CD4-positive, alpha-beta T cell (primary cell): ENCODE results near the gene RADIL. TPM values are rescaled to one million over a fixed set of nuclear protein-coding genes. Genes with fewer than 3 reads are reported as not detected.

ENCODE experiments used
- ATAC-seq: fragments of 200-7000 bp; cut with Tn5 transposase; one replicate; pipeline ENCODE4 v1.10.0; 2022; ENCODE audit warnings: mild to moderate bottlenecking; ENCODE audit not compliant: poor library complexity
- CTCF ChIA-PET: fragments of 350-600 bp; sonication (Branson Sonifier 250); formaldehyde crosslinking; loops from one replicate; lab custom pipeline; 2021; ENCODE audit warnings: antibody characterized with exemption, inconsistent platforms; lab: Charles Lee
- POLR2A ChIA-PET: fragments of 350-600 bp; sonication (Branson Sonifier 250); formaldehyde crosslinking; loops from one replicate; lab custom pipeline; 2021; ENCODE audit warnings: antibody characterized with exemption, inconsistent platforms; lab: Charles Lee
- DNase-seq, 14 experiments: peaks; one replicate each; pipeline ENCODE4 v3.0.0-alpha.2; 2013 to 2020; ENCODE audit warnings: mixed read lengths in 2 of 14
- H3K27ac ChIP-seq, 2 donors: one replicate each; pipeline versions ENCODE4 v1.5.1 to v1.7.0; 2013; ENCODE audit warnings: low read length in 2 of 2, low read depth in 1 of 2, mild to moderate bottlenecking in 1 of 2
- H3K27me3 ChIP-seq, 2 experiments: 1 replicate in 1 of 2; 2 replicates in 1 of 2; pipeline versions ENCODE4 v1.6.1 to v1.7.0; 2013; ENCODE audit warnings: low read length in 2 of 2, control low read depth in 1 of 2, mild to moderate bottlenecking in 1 of 2, moderate library complexity in 1 of 2; ENCODE audit not compliant: insufficient read depth in 2 of 2, control insufficient read depth in 1 of 2
- H3K36me3 ChIP-seq: one replicate; pipeline ENCODE4 v1.6.1; 2013; ENCODE audit warnings: low read length, control low read depth; ENCODE audit not compliant: insufficient read depth
- H3K4me1 ChIP-seq: one replicate; pipeline ENCODE4 v1.6.1; 2013; ENCODE audit warnings: low read length, control low read depth; ENCODE audit not compliant: insufficient read depth
- H3K4me3 ChIP-seq: one replicate; pipeline ENCODE4 v1.5.1; 2013; ENCODE audit warnings: mild to moderate bottlenecking, low read length, moderate library complexity
- H3K9me3 ChIP-seq, 2 experiments: 1 replicate in 1 of 2; 2 replicates in 1 of 2; pipeline versions ENCODE4 v1.6.1 to v1.7.0; 2013; ENCODE audit warnings: low read length in 2 of 2, mild to moderate bottlenecking in 2 of 2, control low read depth in 1 of 2, moderate library complexity in 1 of 2; ENCODE audit not compliant: control insufficient read depth in 1 of 2, insufficient read depth in 1 of 2
- H3K27ac Mint-ChIP-seq: one replicate; pipeline ENCODE4 v1.8.0; 2020; ENCODE audit warnings: mixed read lengths
- H3K27me3 Mint-ChIP-seq: one replicate; pipeline ENCODE4 v1.8.0; 2021; ENCODE audit warnings: mixed read lengths
- H3K36me3 Mint-ChIP-seq: one replicate; pipeline ENCODE4 v1.8.0; 2021; ENCODE audit warnings: low read depth, mixed read lengths
- H3K4me1 Mint-ChIP-seq: one replicate; pipeline ENCODE4 v1.8.0; 2021; ENCODE audit warnings: low read depth, mixed read lengths
- H3K4me3 Mint-ChIP-seq: one replicate; pipeline ENCODE4 v1.8.0; 2020; ENCODE audit warnings: mild to moderate bottlenecking, mixed read lengths
- H3K9me3 Mint-ChIP-seq: one replicate; pipeline ENCODE4 v1.8.0; 2020; ENCODE audit warnings: mixed read lengths
- intact Hi-C, 2 experiments: fragments of 100-400 bp; cut with DNase I in 1 of 2; cut with micrococcal nuclease in 1 of 2; formaldehyde crosslinking; loops; one replicate each; pipeline versions ENCODE4 v1.15.1 to v1.9.0; 2023 to 2025; cut with DNase I, micrococcal nuclease
- total RNA-seq, 174 experiments: library from RNA in 2 of 174; stranded (reverse) in 2 of 174; gene quantifications; one replicate each; pipeline ENCODE4 v1.2.3 and lab custom pipeline; 2021 to 2026
- TF ChIP-seq, protein P1 (sequence below): fragments of 200-600 bp; IDR thresholded peaks from one replicate; pipeline ENCODE4 v1.8.0; 2022; ENCODE audit warnings: antibody characterized with exemption, mild to moderate bottlenecking

RADIL gene
- total RNA-seq, 2 experiments from 2014 or later, result not detected

DNA sequence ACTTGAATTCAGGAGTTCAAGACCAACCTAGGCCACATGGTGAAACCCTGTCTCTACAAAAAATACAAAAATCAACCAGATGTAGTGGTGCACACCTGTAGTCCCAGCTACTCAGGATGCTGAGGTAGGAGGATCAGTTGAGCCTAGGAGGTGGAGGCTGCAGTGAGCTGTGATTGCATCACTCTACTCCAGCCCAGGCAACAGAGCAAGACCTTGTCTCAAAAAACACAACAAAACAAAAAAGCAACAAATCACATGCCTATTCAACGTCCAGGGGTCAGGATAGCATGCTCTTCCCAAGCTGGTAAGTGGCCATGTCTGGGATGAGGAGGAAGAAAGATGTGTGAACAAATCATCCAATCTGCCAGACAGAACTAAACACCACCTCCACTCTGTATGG, 6.2 kb upstream of the RADIL start:
- DNase-seq (no peak), ATAC-seq (no peak)
- Mint-ChIP-seq H3K27me3 (peaks cover 31% of the 10 kb centered on the region), H3K27ac (no peak overlapping the region), H3K36me3 (no peaks in the 10 kb centered on the region), H3K4me1 (no peaks in the 10 kb centered on the region), H3K4me3 (no peak overlapping the region), H3K9me3 (peaks cover 5% of the 10 kb centered on the region)
- peaks cover 0 to 6% of the 10 kb centered on the region in 2 experiments for H3K27me3 ChIP-seq
- H3K4me1 ChIP-seq, result no peaks in the 10 kb centered on the region
- POLR2A ChIA-PET, result no interaction called here
- H3K27ac ChIP-seq, result no peak overlapping the region
- intact Hi-C loops, result loop anchor here in 1 of 2 experiments (10.0 kb wide), 1 partner anchor 275 kb away; no protein-coding TSS in a partner anchor
- no peaks in the 10 kb centered on the region for H3K36me3 ChIP-seq
- H3K9me3 ChIP-seq, result peaks cover 0 to 7% of the 10 kb centered on the region in 2 experiments
- CTCF ChIA-PET, result no interaction called here
- no peak overlapping the region for H3K4me3 ChIP-seq
- TF ChIP-seq, protein P1, sequence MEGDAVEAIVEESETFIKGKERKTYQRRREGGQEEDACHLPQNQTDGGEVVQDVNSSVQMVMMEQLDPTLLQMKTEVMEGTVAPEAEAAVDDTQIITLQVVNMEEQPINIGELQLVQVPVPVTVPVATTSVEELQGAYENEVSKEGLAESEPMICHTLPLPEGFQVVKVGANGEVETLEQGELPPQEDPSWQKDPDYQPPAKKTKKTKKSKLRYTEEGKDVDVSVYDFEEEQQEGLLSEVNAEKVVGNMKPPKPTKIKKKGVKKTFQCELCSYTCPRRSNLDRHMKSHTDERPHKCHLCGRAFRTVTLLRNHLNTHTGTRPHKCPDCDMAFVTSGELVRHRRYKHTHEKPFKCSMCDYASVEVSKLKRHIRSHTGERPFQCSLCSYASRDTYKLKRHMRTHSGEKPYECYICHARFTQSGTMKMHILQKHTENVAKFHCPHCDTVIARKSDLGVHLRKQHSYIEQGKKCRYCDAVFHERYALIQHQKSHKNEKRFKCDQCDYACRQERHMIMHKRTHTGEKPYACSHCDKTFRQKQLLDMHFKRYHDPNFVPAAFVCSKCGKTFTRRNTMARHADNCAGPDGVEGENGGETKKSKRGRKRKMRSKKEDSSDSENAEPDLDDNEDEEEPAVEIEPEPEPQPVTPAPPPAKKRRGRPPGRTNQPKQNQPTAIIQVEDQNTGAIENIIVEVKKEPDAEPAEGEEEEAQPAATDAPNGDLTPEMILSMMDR, result no peak

DNA sequence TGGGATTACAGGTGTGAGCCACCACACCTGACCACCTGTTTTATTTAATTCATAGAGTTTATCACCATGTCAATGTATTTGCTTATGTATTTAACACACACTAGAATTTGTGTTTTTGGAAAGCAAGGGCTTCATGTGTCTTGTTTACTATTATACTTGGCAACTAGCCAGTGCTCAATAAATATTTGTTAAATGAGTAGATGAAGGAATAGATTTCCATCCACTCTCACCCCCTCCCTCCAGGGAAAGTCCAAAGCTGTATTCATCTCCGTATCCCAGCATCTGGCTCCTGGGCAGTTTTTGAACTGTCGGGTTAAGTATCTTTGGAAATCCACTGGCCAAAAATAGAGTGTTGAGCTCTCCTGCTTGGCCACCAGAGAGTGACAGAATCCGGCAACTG, 4.6 kb upstream of the RADIL start:
- Mint-ChIP-seq H3K36me3 (no peaks in the 10 kb centered on the region), H3K4me3 (no peak overlapping the region), H3K9me3 (no peaks in the 10 kb centered on the region), H3K27ac (no peak overlapping the region), H3K4me1 (no peaks in the 10 kb centered on the region), H3K27me3 (peaks cover 42% of the 10 kb centered on the region)
- POLR2A ChIA-PET, result no interaction called here
- peaks cover 2% of the 10 kb centered on the region for H3K4me1 ChIP-seq
- peaks cover 6 to 7% of the 10 kb centered on the region in 2 experiments for H3K27me3 ChIP-seq
- no peaks in the 10 kb centered on the region for H3K36me3 ChIP-seq
- CTCF ChIA-PET, result no interaction called here
- no peak for ATAC-seq
- intact Hi-C loops, result loop anchor here in 1 of 2 experiments (10.0 kb wide), 1 partner anchor 273 kb away; no protein-coding TSS in a partner anchor
- H3K4me3 ChIP-seq, result no peak overlapping the region
- H3K27ac ChIP-seq, result no peak overlapping the region
- TF ChIP-seq, protein P1, result no peak
- peaks cover 0 to 5% of the 10 kb centered on the region in 2 experiments for H3K9me3 ChIP-seq
- DNase-seq, result no peak

- peaks cover 54% of the 10 kb centered on the region for H3K27me3 Mint-ChIP-seq
- ChIA-PET POLR2A (no interaction called here), CTCF (interaction anchor here (1.2 kb wide), 1 partner anchor 23 kb away, joined by 3 read pairs; no protein-coding TSS in a partner anchor)
- H3K27ac ChIP-seq, result no peak overlapping the region
- peaks cover 12% of the 10 kb centered on the region for H3K4me1 Mint-ChIP-seq
- H3K36me3 Mint-ChIP-seq, result no peaks in the 10 kb centered on the region
- ATAC-seq (no peak), DNase-seq (no peak)
- TF ChIP-seq, protein P1, result no peak
- H3K4me3 ChIP-seq, result no peak overlapping the region
- peaks cover 15% of the 10 kb centered on the region for H3K4me1 ChIP-seq
- intact Hi-C loops, result loop anchor here in 1 of 2 experiments (10.0 kb wide), 1 partner anchor 272 kb away; no protein-coding TSS in a partner anchor
- H3K27ac Mint-ChIP-seq, result no peak overlapping the region
- no peaks in the 10 kb centered on the region for H3K36me3 ChIP-seq
- H3K9me3 ChIP-seq, result peaks cover 0 to 5% of the 10 kb centered on the region in 2 experiments
- H3K27me3 ChIP-seq, result peaks cover 19 to 20% of the 10 kb centered on the region in 2 experiments
- H3K9me3 Mint-ChIP-seq, result no peaks in the 10 kb centered on the region
- no peak overlapping the region for H3K4me3 Mint-ChIP-seq
These were observed 3.2 kb upstream of the RADIL start for GRCh38 chr7:4886671-4887070.
